ENCODE data around the gene LRRC28. TPM values are rescaled to one million over a fixed set of nuclear protein-coding genes. Genes with fewer than 3 reads are reported as not detected.
A peak's percentile ranks its signal among the peaks of the same experiment; 100 is the strongest.

LRRC28 gene
- total and polyA plus RNA-seq, 12 donors: 3.0 to 31.9 (median 22.5) TPM

GRCh38 chr15:99431661-99432091 lies 180.4 kb downstream of the LRRC28 start:
- no peak overlapping the region for H3K27ac ChIP-seq
- no peak for ATAC-seq
- H3K4me1 ChIP-seq: peaks cover 13 to 53% (median 41%) of the 10 kb centered on the region in 9 donors
- DNase-seq: no peak
- H3K4me3 ChIP-seq: no peak overlapping the region
- H3K9me3 ChIP-seq: no peaks in the 10 kb centered on the region
- 92 to 99% methylated on average over 13 of the region's 13 CpGs for WGBS, 2 donors
- no peak for TF ChIP-seq CTCF (IDR thresholded peaks at IDR 0.05)
- intact Hi-C loops (cut with DNase I): loop anchor here in 3 of 10 donors (2.0 to 10.0 kb wide), 2 partner anchors 21 to 133 kb away; partner anchors contain the start of gene MEF2A (in 2 of the 3)
- no peaks in the 10 kb centered on the region for H3K27me3 ChIP-seq
- no peaks in the 10 kb centered on the region for H3K36me3 ChIP-seq

GRCh38 chr15:99432271-99433025 lies 181.2 kb downstream of the LRRC28 start:
- DNase-seq: peak in 1 of 2 donors; percentile 3
- Histone ChIP-seq H3K9me3 (no peaks in the 10 kb centered on the region), H3K27ac (peak overlapping the region in 9 of 10 donors; percentile 56 to 81 (median 72)), H3K4me3 (no peak overlapping the region), H3K27me3 (no peaks in the 10 kb centered on the region), H3K4me1 (peaks cover 15 to 57% (median 46%) of the 10 kb centered on the region in 9 donors), H3K36me3 (no peaks in the 10 kb centered on the region)
- TF ChIP-seq CTCF (IDR thresholded peaks at IDR 0.05): no peak
- no peak for ATAC-seq
- WGBS, 2 donors: 93 to 95% methylated on average over 15 of the region's 15 CpGs
- intact Hi-C loops (cut with DNase I): loop anchor here in 3 of 10 donors (2.0 to 10.0 kb wide), 2 partner anchors 20 to 132 kb away; partner anchors contain the start of gene MEF2A (in 2 of the 3)

GRCh38 chr15:99433026-99433756 lies 181.9 kb downstream of the LRRC28 start:
- peak in 1 of 2 donors; percentile 60 for DNase-seq

More at GRCh38 chr15:99433026-99433756, 181.9 kb downstream of the LRRC28 start:
- H3K27ac ChIP-seq: peak overlapping the region in 9 of 10 donors; percentile 56 to 81 (median 72)
- no peak overlapping the region for H3K4me3 ChIP-seq
- peak in 1 of 9 donors; percentile 13 for TF ChIP-seq CTCF (IDR thresholded peaks at IDR 0.05)
- no peaks in the 10 kb centered on the region for H3K27me3 ChIP-seq
- peak; percentile 44 to 78 (median 60) for ATAC-seq
- peaks cover 22 to 65% (median 53%) of the 10 kb centered on the region in 9 donors for H3K4me1 ChIP-seq
- intact Hi-C loops (cut with DNase I): loop anchor here in 3 of 10 donors (2.0 to 10.0 kb wide), 2 partner anchors 20 to 132 kb away; partner anchors contain the start of gene MEF2A (in 2 of the 3)
- no peaks in the 10 kb centered on the region for H3K36me3 ChIP-seq
- WGBS, 2 donors: 33 to 36% methylated on average over 14 of the region's 14 CpGs
- H3K9me3 ChIP-seq: no peaks in the 10 kb centered on the region
